Fibroblast of lung (primary cell): ENCODE measurements around the gene KLHL25. TPM values are rescaled to one million over a fixed set of nuclear protein-coding genes. Genes with fewer than 3 reads are reported as not detected.

ENCODE experiments used
- DNase-seq, 2 donors: peaks; one replicate each; pipeline versions ENCODE4 v3.0.0 to v3.0.0-alpha.2; 2010; ENCODE audit warnings: low read depth in 2 of 2
- H2AFZ ChIP-seq: 2 replicates; pipeline ENCODE4 v1.5.1; 2012; ENCODE audit warnings: low read length, control low read depth, inconsistent platforms
- H3K27ac ChIP-seq: 2 replicates; pipeline ENCODE4 v1.5.1; 2011; ENCODE audit warnings: low read length, control low read depth; ENCODE audit not compliant: insufficient read depth
- H3K27me3 ChIP-seq: 2 replicates; pipeline ENCODE4 v1.5.1; 2011; ENCODE audit warnings: mild to moderate bottlenecking, low read length; ENCODE audit not compliant: control insufficient read depth, insufficient read depth
- H3K36me3 ChIP-seq: 2 replicates; pipeline ENCODE4 v1.5.1; 2011; ENCODE audit warnings: low read length; ENCODE audit not compliant: control insufficient read depth, insufficient read depth
- H3K4me1 ChIP-seq: 2 replicates; pipeline ENCODE4 v1.5.1; 2011; ENCODE audit warnings: low read length; ENCODE audit not compliant: control insufficient read depth, insufficient read depth; ENCODE audit errors: extremely low read depth
- H3K4me2 ChIP-seq: 2 replicates; pipeline ENCODE4 v1.5.1; 2011; ENCODE audit warnings: low read length, control low read depth; ENCODE audit not compliant: insufficient read depth; ENCODE audit errors: extremely low read depth
- H3K4me3 ChIP-seq, 4 experiments: fragments of 200-600 bp in 1 of 4; sonication (generic) in 1 of 4; replicated peaks in 1 of 4; 2 replicates each; pipeline ENCODE4 v1.5.1; 2011 to 2016; ENCODE audit warnings: low read length in 4 of 4, low read depth in 3 of 4, mild to moderate bottlenecking in 3 of 4, control low read depth in 2 of 4, inconsistent platforms in 1 of 4, mixed read lengths in 1 of 4; ENCODE audit not compliant: insufficient read depth in 1 of 4; ENCODE audit errors: control extremely low read depth in 1 of 4
- H3K79me2 ChIP-seq: 2 replicates; pipeline ENCODE4 v1.5.1; 2012; ENCODE audit warnings: mild to moderate bottlenecking, low read length, inconsistent platforms; ENCODE audit not compliant: control insufficient read depth, insufficient read depth
- H3K9ac ChIP-seq: 2 replicates; pipeline ENCODE4 v1.5.1; 2011; ENCODE audit warnings: mild to moderate bottlenecking, low read length, control low read depth; ENCODE audit not compliant: insufficient read depth
- H3K9me3 ChIP-seq: 2 replicates; pipeline ENCODE4 v1.5.1; 2012; ENCODE audit warnings: low read depth, low read length; ENCODE audit not compliant: control insufficient read depth, insufficient read depth
- H4K20me1 ChIP-seq: 2 replicates; pipeline ENCODE4 v1.5.1; 2011; ENCODE audit warnings: low read length; ENCODE audit not compliant: control insufficient read depth, insufficient read depth; ENCODE audit errors: extremely low read depth
- CTCF ChIP-seq, 2 donors: IDR thresholded peaks in 1 of 2; conservative IDR thresholded peaks in 1 of 2; 1 replicate in 1 of 2; 2 replicates in 1 of 2; pipeline ENCODE4 v1.5.1; 2011 to 2012; ENCODE audit warnings: low read length in 2 of 2, control low read depth in 1 of 2, inconsistent platforms in 1 of 2, low read depth in 1 of 2, mild to moderate bottlenecking in 1 of 2
- EZH2 ChIP-seq: IDR thresholded peaks from 2 replicates; pipeline ENCODE4 v1.5.1; 2012; ENCODE audit warnings: low read length, control low read depth, mild to moderate bottlenecking; ENCODE audit errors: missing control alignments
- polyA plus RNA-seq, 2 donors: library from polyadenylated mRNA; depleted of rRNA in 1 of 2; stranded (reverse) in 1 of 2; unstranded in 1 of 2; fragments of >200 nt; gene quantifications; 2 replicates each; pipeline ENCODE4 v1.2.1, GENCODE V29; 2011 to 2012; ENCODE audit warnings: missing spikeins in 1 of 2
- total RNA-seq: library from RNA; depleted of rRNA; stranded (reverse); fragments of >200 nt; gene quantifications from 2 replicates; pipeline ENCODE4 v1.2.1, GENCODE V29; 2014

The KLHL25 gene
- total and polyA plus RNA-seq, 2 donors (not counting 1 experiment from before 2014, with no cell fraction given): 1.4 to 5.4 TPM

- peaks cover 7% of the 10 kb centered on the region for H3K36me3 ChIP-seq
- H3K9ac ChIP-seq: no peak overlapping the region
- TF ChIP-seq CTCF (conservative IDR thresholded peaks at IDR 0.05 in 1 of 2, IDR thresholded peaks at IDR 0.05 in 1 of 2; ENCODE audit: low read depth in 1 of 2, low read length in 2 of 2) (no peak), EZH2 (no peak)
- no peak overlapping the region for H2AFZ ChIP-seq
- no peak overlapping the region for H3K4me3 ChIP-seq
- H3K79me2 ChIP-seq: no peaks in the 10 kb centered on the region
- no peak overlapping the region for H3K4me2 ChIP-seq
- H4K20me1 ChIP-seq: no peaks in the 10 kb centered on the region
- no peaks in the 10 kb centered on the region for H3K9me3 ChIP-seq
- H3K27me3 ChIP-seq: no peaks in the 10 kb centered on the region
- no peak overlapping the region for H3K27ac ChIP-seq
- H3K4me1 ChIP-seq: peaks cover 3% of the 10 kb centered on the region
- no peak for DNase-seq
Observed at GRCh38 chr15:85726454-85726853, 68.3 kb downstream of the KLHL25 start.

DNA sequence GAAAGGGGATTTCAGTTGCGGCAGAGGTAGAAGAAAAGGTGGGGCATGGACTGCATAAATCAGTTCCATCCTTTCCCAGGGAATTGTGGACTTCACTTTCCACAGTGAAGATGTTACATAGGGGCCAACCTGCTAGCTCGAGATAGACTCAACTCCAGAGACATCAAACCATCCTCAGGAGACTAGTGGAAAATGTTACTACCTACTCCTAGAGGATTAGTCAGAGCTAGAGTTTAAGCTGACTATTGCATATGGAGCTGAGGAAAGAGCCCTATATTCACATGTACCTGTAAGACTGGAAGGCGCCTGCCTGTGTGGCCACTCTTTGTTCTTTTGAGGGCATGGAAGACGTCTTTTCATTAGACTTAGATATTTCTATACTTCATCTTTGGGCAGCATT lies 69.2 kb downstream of the KLHL25 start:
- no peak for DNase-seq

DNA sequence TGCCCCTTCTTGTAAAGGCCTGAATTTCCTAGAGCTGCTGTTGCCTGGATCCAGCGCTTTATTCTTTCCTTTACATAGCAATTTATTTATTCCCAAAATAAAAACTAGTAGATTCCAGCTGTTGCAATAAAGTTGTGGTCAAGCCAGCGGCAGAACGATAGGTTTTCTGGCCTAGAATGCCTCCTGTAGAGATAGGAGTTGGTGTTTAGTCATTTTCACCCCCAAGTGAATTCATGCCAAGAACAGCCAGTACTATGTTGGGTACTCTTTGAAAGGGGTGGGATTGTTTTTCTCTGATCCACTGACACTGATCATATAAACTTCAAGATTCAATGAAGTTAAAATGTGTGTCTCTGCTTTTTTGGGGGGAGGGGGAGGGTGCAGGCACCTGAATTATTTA lies 69.7 kb downstream of the KLHL25 start:
- Histone ChIP-seq H3K4me2 (no peak overlapping the region), H4K20me1 (no peaks in the 10 kb centered on the region), H3K27ac (no peak overlapping the region), H3K36me3 (peaks cover 7% of the 10 kb centered on the region), H3K4me1 (peaks cover 3% of the 10 kb centered on the region), H3K9me3 (no peaks in the 10 kb centered on the region), H3K9ac (no peak overlapping the region), H2AFZ (no peak overlapping the region), H3K79me2 (no peaks in the 10 kb centered on the region), H3K27me3 (no peaks in the 10 kb centered on the region), H3K4me3 (no peak overlapping the region)
- peak; percentile 37 to 77 for DNase-seq
- TF ChIP-seq EZH2: no peak
- no peak for TF ChIP-seq CTCF (conservative IDR thresholded peaks at IDR 0.05 in 1 of 2, IDR thresholded peaks at IDR 0.05 in 1 of 2; ENCODE audit: low read depth in 1 of 2, low read length in 2 of 2)

More for the DNA sequence above, 69.2 kb downstream of the KLHL25 start:
- TF ChIP-seq EZH2 (no peak), CTCF (conservative IDR thresholded peaks at IDR 0.05 in 1 of 2, IDR thresholded peaks at IDR 0.05 in 1 of 2; ENCODE audit: low read depth in 1 of 2, low read length in 2 of 2) (no peak)
- H3K4me1 ChIP-seq: peaks cover 3% of the 10 kb centered on the region
- H3K4me2 ChIP-seq: no peak overlapping the region
- H3K9ac ChIP-seq: no peak overlapping the region
- H3K27ac ChIP-seq: no peak overlapping the region
- H3K27me3 ChIP-seq: no peaks in the 10 kb centered on the region
- no peak overlapping the region for H3K4me3 ChIP-seq
- no peaks in the 10 kb centered on the region for H3K9me3 ChIP-seq
- no peaks in the 10 kb centered on the region for H3K79me2 ChIP-seq
- no peak overlapping the region for H2AFZ ChIP-seq
- no peaks in the 10 kb centered on the region for H4K20me1 ChIP-seq
- peaks cover 7% of the 10 kb centered on the region for H3K36me3 ChIP-seq
